Activated CD8-positive, alpha-beta memory T cell treated with anti-CD3 and anti-CD28 coated beads, Interleukin-2, amount 50 U/mL, for 1 hour (primary cell): Measurements from ENCODE around the gene KLK15.

ENCODE experiments used
- DNase-seq: peaks from one replicate; pipeline ENCODE4 v3.0.0-alpha.2; 2020; ENCODE audit errors: extremely low read depth

KLK15 gene

GRCh38 chr19:50776131-50776530 lies 57.2 kb downstream of the KLK15 start:
- no peak for DNase-seq
